Trophoblast cell (in vitro differentiated cells and primary cell): ENCODE measurements around the gene CASZ1.

ENCODE experiments used
- DNase-seq, 2 donors: peaks; one replicate each; pipeline ENCODE4 v3.0.0-alpha.2; 2016
- H2AFZ ChIP-seq: 2 replicates; pipeline ENCODE4 v1.6.1; 2013; ENCODE audit warnings: low read length, moderate library complexity, mild to moderate bottlenecking; ENCODE audit not compliant: insufficient read depth, poor library complexity
- H2AK5ac ChIP-seq: 2 replicates; pipeline ENCODE4 v1.6.1; 2013; ENCODE audit warnings: mild to moderate bottlenecking, low read length
- H2BK120ac ChIP-seq: 2 replicates; pipeline ENCODE4 v1.6.1; 2013; ENCODE audit warnings: low read length, mild to moderate bottlenecking, moderate library complexity; ENCODE audit not compliant: insufficient read depth, poor library complexity
- H2BK12ac ChIP-seq: 2 replicates; pipeline ENCODE4 v1.6.1; 2013; ENCODE audit warnings: mild to moderate bottlenecking, low read length, moderate library complexity
- H2BK5ac ChIP-seq: 2 replicates; pipeline ENCODE4 v1.6.1; 2013; ENCODE audit warnings: low read length, low read depth, moderate library complexity, mild to moderate bottlenecking; ENCODE audit not compliant: poor library complexity
- H3K14ac ChIP-seq: 2 replicates; pipeline ENCODE4 v1.6.1; 2013; ENCODE audit warnings: mild to moderate bottlenecking, low read length
- H3K18ac ChIP-seq: 2 replicates; pipeline ENCODE4 v1.6.1; 2013; ENCODE audit warnings: mild to moderate bottlenecking, low read length
- H3K23ac ChIP-seq: 2 replicates; pipeline ENCODE4 v1.6.1; 2013; ENCODE audit warnings: low read length
- H3K27ac ChIP-seq: 2 replicates; pipeline ENCODE4 v1.5.1; 2013; ENCODE audit warnings: low read depth, mild to moderate bottlenecking, inconsistent platforms, low read length, moderate library complexity
- H3K27me3 ChIP-seq: 2 replicates; pipeline ENCODE4 v1.6.1; 2013; ENCODE audit warnings: inconsistent platforms, mild to moderate bottlenecking, low read length, moderate library complexity; ENCODE audit not compliant: insufficient read depth
- H3K36me3 ChIP-seq, 2 experiments: 1 replicate in 1 of 2; 2 replicates in 1 of 2; pipeline ENCODE4 v1.6.1; 2013; ENCODE audit warnings: low read length in 2 of 2, mild to moderate bottlenecking in 2 of 2, moderate library complexity in 1 of 2; ENCODE audit not compliant: insufficient read depth in 2 of 2, control insufficient read depth in 1 of 2
- H3K4ac ChIP-seq: 2 replicates; pipeline ENCODE4 v1.6.1; 2013; ENCODE audit warnings: low read depth, mild to moderate bottlenecking, low read length, moderate library complexity
- H3K4me1 ChIP-seq, 2 experiments: 1 replicate in 1 of 2; 2 replicates in 1 of 2; pipeline ENCODE4 v1.6.1; 2013; ENCODE audit warnings: low read length in 2 of 2, mild to moderate bottlenecking in 2 of 2, moderate library complexity in 1 of 2; ENCODE audit not compliant: insufficient read depth in 2 of 2, control insufficient read depth in 1 of 2
- H3K4me2 ChIP-seq: 2 replicates; pipeline ENCODE4 v1.6.1; 2013; ENCODE audit warnings: inconsistent platforms, mild to moderate bottlenecking, low read length, moderate library complexity
- H3K4me3 ChIP-seq: 2 replicates; pipeline ENCODE4 v1.5.1; 2013; ENCODE audit warnings: mild to moderate bottlenecking, low read depth, low read length, inconsistent platforms
- H3K79me1 ChIP-seq: one replicate; pipeline ENCODE4 v1.6.1; 2013; ENCODE audit warnings: low read length
- H3K79me2 ChIP-seq: 2 replicates; pipeline ENCODE4 v1.6.1; 2013; ENCODE audit warnings: low read length, mild to moderate bottlenecking; ENCODE audit not compliant: control insufficient read depth, insufficient read depth, poor library complexity
- H3K9ac ChIP-seq: 2 replicates; pipeline ENCODE4 v1.6.1; 2013; ENCODE audit warnings: mild to moderate bottlenecking, low read length
- H3K9me3 ChIP-seq: 2 replicates; pipeline ENCODE4 v1.6.1; 2013; ENCODE audit warnings: low read depth, mild to moderate bottlenecking, control low read depth, inconsistent platforms, low read length; ENCODE audit not compliant: insufficient read depth
- H4K12ac ChIP-seq: 2 replicates; pipeline ENCODE4 v1.6.1; 2013; ENCODE audit warnings: low read depth, mild to moderate bottlenecking, low read length, moderate library complexity
- H4K8ac ChIP-seq: 2 replicates; pipeline ENCODE4 v1.6.1; 2013; ENCODE audit warnings: low read depth, mild to moderate bottlenecking, low read length, moderate library complexity
- H4K91ac ChIP-seq: one replicate; pipeline ENCODE4 v1.6.1; 2013; ENCODE audit warnings: low read depth, mild to moderate bottlenecking, low read length, moderate library complexity
- WGBS: extraction: QIAGEN DNeasy Blood & Tissue Kit; methylation state at CpG from one replicate; pipeline ENCODE4 v1.1.7; 2013; ENCODE audit warnings: missing lambda C conversion rate; ENCODE audit not compliant: insufficient read length, insufficient coverage; ENCODE audit errors: extremely low coverage; 5-methylcytosine and 5-hydroxymethylcytosine counted together

Gene CASZ1

GRCh38 chr1:10688409-10688786 is 108.0 kb downstream of the CASZ1 start:
- no CpG with 5 or more reads among the region's 10 CpGs for WGBS

GRCh38 chr1:10687782-10688408 is 108.6 kb downstream of the CASZ1 start:
- Histone ChIP-seq H4K8ac (no peak overlapping the region), H3K4ac (no peak overlapping the region), H2BK5ac (no peak overlapping the region), H3K14ac (no peak overlapping the region), H3K27me3 (no peaks in the 10 kb centered on the region), H3K18ac (no peak overlapping the region), H2BK12ac (no peak overlapping the region), H2BK120ac (no peak overlapping the region), H3K36me3 (no peaks in the 10 kb centered on the region), H2AFZ (no peak overlapping the region), H4K12ac (no peak overlapping the region), H3K4me3 (no peak overlapping the region), H4K91ac (no peak overlapping the region), H3K27ac (no peak overlapping the region), H3K79me1 (no peaks in the 10 kb centered on the region), H3K4me2 (no peak overlapping the region), H2AK5ac (no peak overlapping the region), H3K9ac (no peak overlapping the region), H3K9me3 (no peaks in the 10 kb centered on the region), H3K4me1 (peaks cover 3 to 5% of the 10 kb centered on the region in 2 experiments), H3K79me2 (no peaks in the 10 kb centered on the region), H3K23ac (no peak overlapping the region)
- no CpG with 5 or more reads among the region's 15 CpGs for WGBS
- DNase-seq, result no peak

More at GRCh38 chr1:10688409-10688786, 108.0 kb downstream of the CASZ1 start:
- H3K4me3 ChIP-seq, result no peak overlapping the region
- no peak overlapping the region for H3K4ac ChIP-seq
- no peak overlapping the region for H3K4me2 ChIP-seq
- no peak overlapping the region for H3K9ac ChIP-seq
- H4K12ac ChIP-seq, result no peak overlapping the region
- no peaks in the 10 kb centered on the region for H3K36me3 ChIP-seq
- H2BK120ac ChIP-seq, result no peak overlapping the region
- no peak overlapping the region for H3K14ac ChIP-seq
- DNase-seq, result no peak
- H3K27ac ChIP-seq, result no peak overlapping the region
- no peak overlapping the region for H2AFZ ChIP-seq
- H3K79me1 ChIP-seq, result no peaks in the 10 kb centered on the region
- H3K79me2 ChIP-seq, result no peaks in the 10 kb centered on the region
- H3K4me1 ChIP-seq, result peaks cover 3 to 5% of the 10 kb centered on the region in 2 experiments
- no peak overlapping the region for H4K8ac ChIP-seq
- no peak overlapping the region for H2AK5ac ChIP-seq
- H2BK12ac ChIP-seq, result no peak overlapping the region
- no peak overlapping the region for H3K23ac ChIP-seq
- H2BK5ac ChIP-seq, result no peak overlapping the region
- H3K27me3 ChIP-seq, result no peaks in the 10 kb centered on the region
- H4K91ac ChIP-seq, result no peak overlapping the region
- no peak overlapping the region for H3K18ac ChIP-seq
- no peaks in the 10 kb centered on the region for H3K9me3 ChIP-seq

GRCh38 chr1:10687251-10687651 is 109.2 kb downstream of the CASZ1 start:
- Histone ChIP-seq H3K79me1 (no peaks in the 10 kb centered on the region), H3K9me3 (no peaks in the 10 kb centered on the region), H2AK5ac (no peak overlapping the region), H3K79me2 (no peaks in the 10 kb centered on the region), H3K27ac (no peak overlapping the region), H3K4me2 (no peak overlapping the region), H3K27me3 (no peaks in the 10 kb centered on the region), H3K9ac (no peak overlapping the region), H2BK5ac (no peak overlapping the region), H3K36me3 (no peaks in the 10 kb centered on the region), H2AFZ (no peak overlapping the region), H2BK12ac (no peak overlapping the region), H2BK120ac (no peak overlapping the region), H3K14ac (no peak overlapping the region), H3K18ac (no peak overlapping the region), H3K4me1 (peaks cover 3 to 5% of the 10 kb centered on the region in 2 experiments), H4K91ac (no peak overlapping the region), H3K23ac (no peak overlapping the region), H4K8ac (no peak overlapping the region), H3K4me3 (no peak overlapping the region), H4K12ac (no peak overlapping the region), H3K4ac (no peak overlapping the region)
- WGBS, result no CpG with 5 or more reads among the region's 7 CpGs
- no peak for DNase-seq

GRCh38 chr1:10686404-10687040 is 109.9 kb downstream of the CASZ1 start:
- no peak overlapping the region for H3K4ac ChIP-seq
- no peak overlapping the region for H2BK120ac ChIP-seq
- H2AFZ ChIP-seq, result no peak overlapping the region
- H2BK5ac ChIP-seq, result no peak overlapping the region
- DNase-seq, result no peak
- no peak overlapping the region for H4K12ac ChIP-seq
- no peak overlapping the region for H3K23ac ChIP-seq
- H3K9ac ChIP-seq, result no peak overlapping the region
- H3K14ac ChIP-seq, result no peak overlapping the region
- no peak overlapping the region for H3K27ac ChIP-seq
- no CpG with 5 or more reads among the region's 20 CpGs for WGBS
- H3K4me2 ChIP-seq, result no peak overlapping the region
- no peaks in the 10 kb centered on the region for H3K79me2 ChIP-seq
- no peaks in the 10 kb centered on the region for H3K36me3 ChIP-seq
- peaks cover 3 to 5% of the 10 kb centered on the region in 2 experiments for H3K4me1 ChIP-seq
- no peak overlapping the region for H3K18ac ChIP-seq
- H3K4me3 ChIP-seq, result no peak overlapping the region
- H4K91ac ChIP-seq, result no peak overlapping the region
- H4K8ac ChIP-seq, result no peak overlapping the region
- no peak overlapping the region for H2BK12ac ChIP-seq
- no peaks in the 10 kb centered on the region for H3K79me1 ChIP-seq
- H3K9me3 ChIP-seq, result no peaks in the 10 kb centered on the region
- H2AK5ac ChIP-seq, result no peak overlapping the region
- no peaks in the 10 kb centered on the region for H3K27me3 ChIP-seq
